ENCODE data around the gene PNMT. TPM values are rescaled to one million over a fixed set of nuclear protein-coding genes. Genes with fewer than 3 reads are reported as not detected.

PNMT gene
- total RNA-seq, 1 experiment from 2014 or later: 1.4 TPM

- ATAC-seq: no peak
- TF ChIP-seq CTCF (conservative IDR thresholded peaks at IDR 0.05; ENCODE audit: low read depth, low read length) (peak; percentile 77), EZH2phosphoT487 (IDR thresholded peaks at IDR 0.05; ENCODE audit: borderline replicate concordance, low read length) (no peak)
- no TSS peak for BruUV-seq (replicated peaks)
- no peak overlapping the region for H3K4me2 ChIP-seq (ENCODE audit: low read length)
- no peak overlapping the region for H3K27ac ChIP-seq (ENCODE audit: low read length)
- no peaks in the 10 kb centered on the region for H3K9me2 ChIP-seq (replicated peaks; ENCODE audit: low read length)
- no peaks in the 10 kb centered on the region for H3F3A ChIP-seq (ENCODE audit: low read length, unreplicated experiment)
- H3K9me3 ChIP-seq (ENCODE audit: low read length): no peaks in the 10 kb centered on the region
- H4K20me1 ChIP-seq (ENCODE audit: low read length): no peaks in the 10 kb centered on the region
- ChIA-PET CTCF (no interaction called here), POLR2A (ENCODE audit: unreplicated experiment) (no interaction called here)
- H3K4me3 ChIP-seq (ENCODE audit: low read length): no peak overlapping the region
- peaks cover 25% of the 10 kb centered on the region for H3K79me2 ChIP-seq (ENCODE audit: low read length)
- peaks cover 33% of the 10 kb centered on the region for H3K4me1 ChIP-seq (ENCODE audit: insufficient read depth, low read length)
- intact Hi-C loops (cut with micrococcal nuclease): no loop called here
- peak; percentile 55 for DNase-seq
- H3K27me3 ChIP-seq (ENCODE audit: low read length): no peaks in the 10 kb centered on the region
- no peak overlapping the region for H3K9ac ChIP-seq (ENCODE audit: low read length)
- no peaks in the 10 kb centered on the region for H3K36me3 ChIP-seq (ENCODE audit: low read depth, low read length)
- H2AFZ ChIP-seq (ENCODE audit: low read length): no peak overlapping the region
Observed at GRCh38 chr17:39634384-39634871, 33.8 kb upstream of the PNMT start.

GRCh38 chr17:39635614-39636176 lies 32.6 kb upstream of the PNMT start:
- Histone ChIP-seq H3K9me2 (replicated peaks; ENCODE audit: low read length) (no peaks in the 10 kb centered on the region), H3K9ac (ENCODE audit: low read length) (no peak overlapping the region), H3F3A (ENCODE audit: low read length, unreplicated experiment) (no peaks in the 10 kb centered on the region), H3K4me2 (ENCODE audit: low read length) (no peak overlapping the region), H3K79me2 (ENCODE audit: low read length) (peaks cover 34% of the 10 kb centered on the region), H2AFZ (ENCODE audit: low read length) (no peak overlapping the region), H3K4me3 (ENCODE audit: low read length) (no peak overlapping the region), H4K20me1 (ENCODE audit: low read length) (no peaks in the 10 kb centered on the region), H3K27ac (ENCODE audit: low read length) (no peak overlapping the region), H3K27me3 (ENCODE audit: low read length) (no peaks in the 10 kb centered on the region), H3K9me3 (ENCODE audit: low read length) (no peaks in the 10 kb centered on the region), H3K4me1 (ENCODE audit: insufficient read depth, low read length) (peaks cover 33% of the 10 kb centered on the region), H3K36me3 (ENCODE audit: low read depth, low read length) (no peaks in the 10 kb centered on the region)
- BruUV-seq (replicated peaks): no TSS peak
- no peak for DNase-seq
- no peak for ATAC-seq
- TF ChIP-seq EZH2phosphoT487 (IDR thresholded peaks at IDR 0.05; ENCODE audit: borderline replicate concordance, low read length) (no peak), EZH2 (IDR thresholded peaks at IDR 0.05; ENCODE audit: low read length, unreplicated experiment) (no peak), CTCF (conservative IDR thresholded peaks at IDR 0.05; ENCODE audit: low read depth, low read length) (no peak)
- CTCF ChIA-PET: no interaction called here
- intact Hi-C loops (cut with micrococcal nuclease): no loop called here
- POLR2A ChIA-PET (ENCODE audit: unreplicated experiment): no interaction called here

- no peak for ATAC-seq
- peak overlapping the region; percentile 64 for H3K27ac ChIP-seq (ENCODE audit: low read length)
Observed at GRCh38 chr17:39636587-39636926, 31.7 kb upstream of the PNMT start.

More at GRCh38 chr17:39636587-39636926, 31.7 kb upstream of the PNMT start:
- peaks cover 43% of the 10 kb centered on the region for H3K79me2 ChIP-seq (ENCODE audit: low read length)
- TSS peak; percentile 92 for BruUV-seq (replicated peaks)
- H3K9me3 ChIP-seq (ENCODE audit: low read length): no peaks in the 10 kb centered on the region
- H3K9me2 ChIP-seq (replicated peaks; ENCODE audit: low read length): no peaks in the 10 kb centered on the region
- TF ChIP-seq CTCF (conservative IDR thresholded peaks at IDR 0.05; ENCODE audit: low read depth, low read length) (no peak), EZH2phosphoT487 (IDR thresholded peaks at IDR 0.05; ENCODE audit: borderline replicate concordance, low read length) (no peak), EZH2 (IDR thresholded peaks at IDR 0.05; ENCODE audit: low read length, unreplicated experiment) (no peak)
- no peak for DNase-seq
- POLR2A ChIA-PET (ENCODE audit: unreplicated experiment): interaction anchor here (0.7 kb wide), 1 partner anchor 186 kb away, joined by 3 read pairs; the partner anchor contains the start of gene MED1
- intact Hi-C loops (cut with micrococcal nuclease): no loop called here
- no peaks in the 10 kb centered on the region for H3K36me3 ChIP-seq (ENCODE audit: low read depth, low read length)
- CTCF ChIA-PET: no interaction called here
- H3K27me3 ChIP-seq (ENCODE audit: low read length): no peaks in the 10 kb centered on the region
- H3K4me1 ChIP-seq (ENCODE audit: insufficient read depth, low read length): peaks cover 26% of the 10 kb centered on the region
- peak overlapping the region; percentile 96 for H3K4me2 ChIP-seq (ENCODE audit: low read length)
- H3F3A ChIP-seq (ENCODE audit: low read length, unreplicated experiment): no peaks in the 10 kb centered on the region
- H4K20me1 ChIP-seq (ENCODE audit: low read length): no peaks in the 10 kb centered on the region
- H3K9ac ChIP-seq (ENCODE audit: low read length): peak overlapping the region; percentile 90
- peak overlapping the region; percentile 83 for H2AFZ ChIP-seq (ENCODE audit: low read length)
- peak overlapping the region; percentile 94 for H3K4me3 ChIP-seq (ENCODE audit: low read length)
